SU-DHL-6 (cell line): Measurements from ENCODE around the gene HOXB5.

Experiments
- H2AFZ ChIP-seq: fragments of 200-600 bp; sonication (generic); 2 replicates; pipeline ENCODE4 v1.6.1; 2014; ENCODE audit warnings: low read depth, mild to moderate bottlenecking, moderate library complexity, mixed read lengths, antibody characterized with exemption, low read length; ENCODE audit not compliant: severe bottlenecking
- H3F3A ChIP-seq: fragments of 200-600 bp; shearing (Covaris generic); 2 replicates; pipeline ENCODE4 v1.6.0; 2016; ENCODE audit warnings: antibody characterized with exemption, mild to moderate bottlenecking; ENCODE audit not compliant: insufficient read depth
- H3K27ac ChIP-seq: fragments of 200-600 bp; sonication (generic); 2 replicates; pipeline ENCODE4 v1.5.1; 2016; ENCODE audit warnings: low read depth, mild to moderate bottlenecking, low read length, moderate library complexity, mixed read lengths
- H3K27me3 ChIP-seq: fragments of 200-600 bp; sonication (generic), shearing (Covaris generic); 2 replicates; pipeline ENCODE4 v1.6.0; 2014; ENCODE audit warnings: mild to moderate bottlenecking, low read length
- H3K36me3 ChIP-seq: fragments of 200-600 bp; sonication (generic); 2 replicates; pipeline ENCODE4 v1.6.1; 2014; ENCODE audit warnings: mild to moderate bottlenecking, low read length, mixed read lengths
- H3K4me2 ChIP-seq: fragments of 300-600, 200-600 bp; shearing (Covaris generic), sonication (generic); 2 replicates; pipeline ENCODE4 v1.6.0; 2014; ENCODE audit warnings: low read length, low read depth, mild to moderate bottlenecking; ENCODE audit not compliant: poor library complexity, severe bottlenecking
- H3K4me3 ChIP-seq: fragments of 200-600 bp; sonication (generic); 2 replicates; pipeline ENCODE4 v1.5.1; 2014; ENCODE audit warnings: antibody characterized with exemption, low read length, mild to moderate bottlenecking, mixed read lengths; ENCODE audit not compliant: insufficient read depth, poor library complexity, severe bottlenecking
- H3K79me2 ChIP-seq: fragments of 200-600 bp; sonication (generic); 2 replicates; pipeline ENCODE4 v1.6.1; 2014; ENCODE audit warnings: mild to moderate bottlenecking, low read length, moderate library complexity; ENCODE audit not compliant: insufficient read depth
- H3K9ac ChIP-seq: fragments of 200-600 bp; sonication (generic); 2 replicates; pipeline ENCODE4 v1.7.0; 2014; ENCODE audit warnings: mild to moderate bottlenecking, low read length
- H3K9me2 ChIP-seq: fragments of 200-600 bp; sonication (generic); replicated peaks from 2 replicates; pipeline ENCODE4 v1.6.1; 2014; ENCODE audit warnings: low read length; ENCODE audit not compliant: insufficient read depth
- H3K9me3 ChIP-seq: fragments of 200-600 bp; sonication (generic); 2 replicates; pipeline ENCODE4 v1.6.1; 2014; ENCODE audit warnings: low read length, mixed read lengths; ENCODE audit not compliant: insufficient read depth
- H4K20me1 ChIP-seq: fragments of 200-600 bp; sonication (generic); 2 replicates; pipeline ENCODE4 v1.6.1; 2014; ENCODE audit warnings: low read depth, mild to moderate bottlenecking, antibody characterized with exemption, low read length, moderate library complexity, mixed read lengths
- EZH2phosphoT487 ChIP-seq: fragments of 200-600 bp; sonication (generic), shearing (Covaris generic); conservative IDR thresholded peaks from 2 replicates; pipeline ENCODE4 v1.6.1; 2018; ENCODE audit warnings: mild to moderate bottlenecking, antibody characterized with exemption, low read length, moderate library complexity, mixed read lengths
- TF ChIP-seq, protein P1 (sequence below): fragments of 200-600 bp; sonication (generic); IDR thresholded peaks from one replicate; pipeline ENCODE4 v1.5.1; 2017; ENCODE audit warnings: antibody characterized with exemption, mild to moderate bottlenecking, low read length, moderate library complexity; ENCODE audit not compliant: insufficient read depth, poor library complexity, severe bottlenecking

The HOXB5 gene

DNA sequence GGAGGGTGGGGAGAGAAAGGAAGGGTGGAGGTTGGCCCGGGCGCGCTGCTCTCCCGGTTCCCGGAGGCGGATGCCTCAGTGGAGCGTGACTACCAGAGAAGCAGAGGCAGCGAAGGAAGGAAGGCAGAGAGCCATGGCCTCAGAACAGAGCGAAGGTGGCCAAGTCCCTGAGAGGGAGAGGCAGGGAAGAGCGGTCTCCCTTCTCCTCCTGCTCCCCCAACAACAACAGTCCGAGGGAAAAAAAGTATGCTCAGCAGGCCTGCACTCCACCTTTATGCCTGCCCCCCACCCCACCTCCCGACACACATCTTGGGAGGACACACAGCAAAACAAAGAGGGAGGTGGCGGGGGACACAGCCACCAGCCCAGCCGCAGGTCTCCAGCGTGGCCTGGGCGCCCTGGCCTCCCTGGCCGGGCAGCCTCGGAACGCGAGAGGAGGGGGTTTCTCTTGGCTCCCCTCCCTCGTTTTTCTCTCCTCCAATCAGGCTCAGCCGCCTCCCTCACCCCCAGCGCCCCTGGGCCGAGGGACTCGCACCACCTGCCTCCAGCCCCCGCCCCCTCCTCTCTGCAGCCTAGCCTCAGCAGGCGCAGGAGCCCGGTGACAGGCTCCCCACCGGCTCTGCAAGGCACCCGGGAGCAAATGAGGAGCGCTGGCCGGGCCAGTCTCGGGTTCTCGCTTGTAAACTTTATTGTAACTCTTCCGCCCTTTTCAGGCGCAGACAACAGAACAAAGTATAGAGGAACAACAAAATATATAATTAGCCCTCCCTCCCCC is 18.3 kb upstream of the HOXB5 start:
- Histone ChIP-seq H2AFZ (no peak overlapping the region), H3K9ac (peak overlapping the region; percentile 73; the same call in 1 of the 2 replicates), H3K4me3 (no peak overlapping the region), H3K4me2 (peak overlapping the region; percentile 84), H3K27me3 (no peaks in the 10 kb centered on the region), H3K9me3 (no peaks in the 10 kb centered on the region), H3K9me2 (no peaks in the 10 kb centered on the region), H4K20me1 (no peaks in the 10 kb centered on the region), H3K79me2 (no peaks in the 10 kb centered on the region), H3K27ac (no peak overlapping the region), H3F3A (no peaks in the 10 kb centered on the region), H3K36me3 (no peaks in the 10 kb centered on the region)
- TF ChIP-seq, protein P1, sequence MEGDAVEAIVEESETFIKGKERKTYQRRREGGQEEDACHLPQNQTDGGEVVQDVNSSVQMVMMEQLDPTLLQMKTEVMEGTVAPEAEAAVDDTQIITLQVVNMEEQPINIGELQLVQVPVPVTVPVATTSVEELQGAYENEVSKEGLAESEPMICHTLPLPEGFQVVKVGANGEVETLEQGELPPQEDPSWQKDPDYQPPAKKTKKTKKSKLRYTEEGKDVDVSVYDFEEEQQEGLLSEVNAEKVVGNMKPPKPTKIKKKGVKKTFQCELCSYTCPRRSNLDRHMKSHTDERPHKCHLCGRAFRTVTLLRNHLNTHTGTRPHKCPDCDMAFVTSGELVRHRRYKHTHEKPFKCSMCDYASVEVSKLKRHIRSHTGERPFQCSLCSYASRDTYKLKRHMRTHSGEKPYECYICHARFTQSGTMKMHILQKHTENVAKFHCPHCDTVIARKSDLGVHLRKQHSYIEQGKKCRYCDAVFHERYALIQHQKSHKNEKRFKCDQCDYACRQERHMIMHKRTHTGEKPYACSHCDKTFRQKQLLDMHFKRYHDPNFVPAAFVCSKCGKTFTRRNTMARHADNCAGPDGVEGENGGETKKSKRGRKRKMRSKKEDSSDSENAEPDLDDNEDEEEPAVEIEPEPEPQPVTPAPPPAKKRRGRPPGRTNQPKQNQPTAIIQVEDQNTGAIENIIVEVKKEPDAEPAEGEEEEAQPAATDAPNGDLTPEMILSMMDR: no peak
- TF ChIP-seq EZH2phosphoT487: no peak

DNA sequence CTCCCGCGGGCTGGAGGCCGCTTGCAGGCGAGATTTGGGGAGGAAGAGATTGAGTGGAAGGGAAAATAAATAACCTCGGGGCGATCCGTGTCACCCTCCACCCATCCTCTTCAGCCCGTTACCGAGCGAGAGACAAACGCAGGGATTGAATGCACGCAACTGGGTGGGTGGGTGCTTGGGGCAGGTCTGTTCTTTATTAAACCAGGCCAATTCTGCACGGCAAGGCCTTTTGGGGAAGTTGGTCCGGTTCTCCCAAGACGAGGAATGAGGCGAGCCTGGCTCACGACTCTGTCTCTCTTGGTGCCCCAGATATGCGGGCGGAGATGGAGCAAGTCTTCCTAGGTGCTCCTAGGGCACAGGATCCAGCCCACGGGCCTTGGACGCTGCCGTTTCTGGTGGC is 17.6 kb upstream of the HOXB5 start:
- Histone ChIP-seq H3K9me2 (no peaks in the 10 kb centered on the region), H3K79me2 (no peaks in the 10 kb centered on the region), H3K4me3 (peak overlapping the region; percentile 68), H3K9ac (peak overlapping the region; percentile 73), H4K20me1 (no peaks in the 10 kb centered on the region), H3K27me3 (no peaks in the 10 kb centered on the region), H3F3A (no peaks in the 10 kb centered on the region), H3K36me3 (no peaks in the 10 kb centered on the region), H3K4me2 (peak overlapping the region; percentile 84), H3K9me3 (no peaks in the 10 kb centered on the region), H3K27ac (no peak overlapping the region), H2AFZ (peak overlapping the region; percentile 97)
- no peak for TF ChIP-seq EZH2phosphoT487
- TF ChIP-seq, protein P1: no peak

DNA sequence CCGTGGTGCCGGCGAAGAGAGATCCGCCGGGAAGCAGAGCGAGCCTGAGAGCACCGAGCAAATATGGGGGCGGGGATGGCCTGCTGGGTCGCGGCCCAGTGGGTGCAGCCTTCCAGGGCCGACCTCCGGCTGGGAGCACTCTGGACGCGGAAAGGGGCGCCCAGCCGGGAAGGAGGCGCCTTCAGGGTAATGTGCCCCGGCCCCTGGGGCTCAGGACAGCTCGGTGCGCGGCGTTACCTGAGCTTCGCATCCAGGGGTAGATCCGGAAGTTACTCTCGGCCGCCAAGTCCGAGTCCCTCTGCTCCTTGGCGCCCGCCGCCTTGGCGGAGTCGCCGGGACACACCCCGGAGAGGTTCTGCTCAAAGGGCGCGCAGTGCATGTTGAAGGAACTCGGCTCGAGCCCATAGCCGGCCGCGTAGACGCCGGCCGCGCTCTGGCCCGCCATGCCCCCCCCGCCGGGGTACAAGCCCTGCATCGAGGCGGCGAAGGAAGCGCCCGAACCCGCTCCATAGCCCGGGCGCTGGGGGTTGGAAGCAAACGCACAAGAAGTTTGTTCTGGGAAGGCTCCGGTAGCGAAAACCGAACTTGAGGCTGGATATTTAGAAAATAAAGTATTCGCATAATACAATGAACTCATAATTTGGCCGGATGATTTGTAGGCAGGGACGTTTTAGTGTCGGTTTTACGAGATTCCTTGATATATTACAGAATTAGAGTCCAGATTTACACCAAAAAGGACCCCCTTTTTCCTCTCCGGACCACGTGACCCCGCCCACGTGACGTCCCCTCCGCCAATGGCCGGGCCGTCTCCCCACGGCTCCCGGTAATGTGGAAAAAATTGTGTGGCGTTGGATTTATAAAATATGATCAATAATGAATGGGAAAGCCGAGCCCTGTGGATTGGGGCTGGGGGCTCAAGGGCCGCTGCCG is 17.0 kb upstream of the HOXB5 start, which contains the start of gene HOXB7:
HOXB7 (minus strand) TSS at position 736 of the 930 bp plus-strand sequence; CDS start at position 637, 99 bp downstream.
- Histone ChIP-seq H3K36me3 (no peaks in the 10 kb centered on the region), H3K27ac (no peak within 1 kb of the TSS), H3K27me3 (no peaks in the 10 kb centered on the region), H3K4me3 (peak within 1 kb of the TSS; percentile 68), H3K9me3 (no peaks in the 10 kb centered on the region), H3K79me2 (no peaks in the 10 kb centered on the region), H2AFZ (peak within 1 kb of the TSS; percentile 97), H3K9me2 (no peaks in the 10 kb centered on the region), H3K9ac (peak within 1 kb of the TSS; percentile 73), H3K4me2 (peak within 1 kb of the TSS; percentile 84), H3F3A (no peaks in the 10 kb centered on the region), H4K20me1 (no peaks in the 10 kb centered on the region)
- TF ChIP-seq, protein P1: no peak
- TF ChIP-seq EZH2phosphoT487: no peak
